Measurements from ENCODE around the gene FCHSD1.

The FCHSD1 gene

GRCh38 chr5:141672841-141673813 lies 21.9 kb upstream of the FCHSD1 start:
- Histone ChIP-seq H3K27me3 (ENCODE audit: control insufficient read depth in 1 of 2, insufficient read depth in 2 of 2, low read length in 2 of 2) (no peaks in the 10 kb centered on the region), H3K27ac (ENCODE audit: low read length) (no peak overlapping the region), H3K9me3 (ENCODE audit: control insufficient read depth in 2 of 2, low read length in 2 of 2) (no peaks in the 10 kb centered on the region)

GRCh38 chr5:141672071-141672840 lies 21.0 kb upstream of the FCHSD1 start:
- Histone ChIP-seq H3K4me3 (ENCODE audit: low read length in 2 of 2) (no peak overlapping the region), H3K4me1 (ENCODE audit: control insufficient read depth, insufficient read depth, low read length) (no peaks in the 10 kb centered on the region), H3K9ac (ENCODE audit: low read length in 2 of 2) (no peak overlapping the region), H3K27ac (ENCODE audit: low read length) (no peak overlapping the region), H3K36me3 (ENCODE audit: control insufficient read depth in 2 of 2, insufficient read depth in 2 of 2, low read length in 2 of 2) (no peaks in the 10 kb centered on the region), H3K9me3 (ENCODE audit: control insufficient read depth in 2 of 2, low read length in 2 of 2) (no peaks in the 10 kb centered on the region), H3K27me3 (ENCODE audit: control insufficient read depth in 1 of 2, insufficient read depth in 2 of 2, low read length in 2 of 2) (no peaks in the 10 kb centered on the region)

More at GRCh38 chr5:141672841-141673813, 21.9 kb upstream of the FCHSD1 start:
- Histone ChIP-seq H3K4me3 (ENCODE audit: low read length in 2 of 2) (no peak overlapping the region), H3K4me1 (ENCODE audit: control insufficient read depth, insufficient read depth, low read length) (no peaks in the 10 kb centered on the region), H3K9ac (ENCODE audit: low read length in 2 of 2) (no peak overlapping the region), H3K36me3 (ENCODE audit: control insufficient read depth in 2 of 2, insufficient read depth in 2 of 2, low read length in 2 of 2) (no peaks in the 10 kb centered on the region)

GRCh38 chr5:141669520-141669919 lies 18.3 kb upstream of the FCHSD1 start:
- H3K9me3 ChIP-seq (ENCODE audit: control insufficient read depth in 2 of 2, low read length in 2 of 2), result no peaks in the 10 kb centered on the region
- H3K9ac ChIP-seq (ENCODE audit: low read length in 2 of 2), result no peak overlapping the region
- no peak overlapping the region for H3K4me3 ChIP-seq (ENCODE audit: low read length in 2 of 2)
- no peaks in the 10 kb centered on the region for H3K4me1 ChIP-seq (ENCODE audit: control insufficient read depth, insufficient read depth, low read length)
- no peaks in the 10 kb centered on the region for H3K36me3 ChIP-seq (ENCODE audit: control insufficient read depth in 2 of 2, insufficient read depth in 2 of 2, low read length in 2 of 2)
- no peak overlapping the region for H3K27ac ChIP-seq (ENCODE audit: low read length)
- H3K27me3 ChIP-seq (ENCODE audit: control insufficient read depth in 1 of 2, insufficient read depth in 2 of 2, low read length in 2 of 2), result no peaks in the 10 kb centered on the region

DNA sequence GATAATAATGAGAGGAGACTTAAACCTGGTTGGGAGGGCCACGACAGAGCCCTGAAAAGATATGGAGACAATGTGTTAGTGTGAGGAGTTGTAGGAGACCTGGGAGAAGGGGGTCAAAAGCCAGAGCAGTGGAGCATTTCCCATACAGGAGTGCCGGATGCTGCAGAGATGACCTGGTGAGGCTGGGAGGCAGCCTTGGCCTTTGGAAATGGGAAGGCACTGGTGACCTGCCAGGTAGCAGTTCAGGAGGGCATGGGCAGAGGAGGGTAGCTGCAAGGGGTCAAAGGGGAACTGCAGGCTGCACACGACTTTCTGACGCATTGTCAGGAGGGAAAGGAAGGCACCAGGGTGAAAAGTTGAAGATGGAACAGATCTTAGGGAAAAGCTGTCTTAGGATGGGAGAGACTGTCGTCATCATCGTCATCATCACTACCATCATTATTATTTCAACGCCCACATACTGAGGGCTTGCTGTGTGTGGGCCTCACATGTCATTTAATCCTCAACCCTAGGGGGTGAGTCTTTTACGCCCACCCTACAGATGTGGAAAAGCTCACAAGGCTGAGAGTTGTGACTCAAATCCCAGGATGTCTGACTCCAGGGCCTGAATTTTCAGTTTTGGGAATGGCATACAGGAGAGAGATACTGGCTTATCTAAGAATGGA lies 17.5 kb upstream of the FCHSD1 start:
- Histone ChIP-seq H3K9ac (ENCODE audit: low read length in 2 of 2) (no peak overlapping the region), H3K27me3 (ENCODE audit: control insufficient read depth in 1 of 2, insufficient read depth in 2 of 2, low read length in 2 of 2) (no peaks in the 10 kb centered on the region), H3K27ac (ENCODE audit: low read length) (no peak overlapping the region), H3K4me1 (ENCODE audit: control insufficient read depth, insufficient read depth, low read length) (no peaks in the 10 kb centered on the region), H3K36me3 (ENCODE audit: control insufficient read depth in 2 of 2, insufficient read depth in 2 of 2, low read length in 2 of 2) (no peaks in the 10 kb centered on the region), H3K4me3 (ENCODE audit: low read length in 2 of 2) (no peak overlapping the region), H3K9me3 (ENCODE audit: control insufficient read depth in 2 of 2, low read length in 2 of 2) (no peaks in the 10 kb centered on the region)

- no peaks in the 10 kb centered on the region for H3K9me3 ChIP-seq (ENCODE audit: control insufficient read depth in 2 of 2, low read length in 2 of 2)
- H3K36me3 ChIP-seq (ENCODE audit: control insufficient read depth in 2 of 2, insufficient read depth in 2 of 2, low read length in 2 of 2), result no peaks in the 10 kb centered on the region
- no peak overlapping the region for H3K9ac ChIP-seq (ENCODE audit: low read length in 2 of 2)
- no peaks in the 10 kb centered on the region for H3K4me1 ChIP-seq (ENCODE audit: control insufficient read depth, insufficient read depth, low read length)
- H3K4me3 ChIP-seq (ENCODE audit: low read length in 2 of 2), result no peak overlapping the region
- no peaks in the 10 kb centered on the region for H3K27me3 ChIP-seq (ENCODE audit: control insufficient read depth in 1 of 2, insufficient read depth in 2 of 2, low read length in 2 of 2)
- H3K27ac ChIP-seq (ENCODE audit: low read length), result no peak overlapping the region
These were observed 15.1 kb upstream of the FCHSD1 start for GRCh38 chr5:141665995-141666940.

GRCh38 chr5:141664733-141665461 lies 13.7 kb upstream of the FCHSD1 start:
- Histone ChIP-seq H3K9ac (ENCODE audit: low read length in 2 of 2) (no peak overlapping the region), H3K9me3 (ENCODE audit: control insufficient read depth in 2 of 2, low read length in 2 of 2) (no peaks in the 10 kb centered on the region), H3K27ac (ENCODE audit: low read length) (no peak overlapping the region), H3K27me3 (ENCODE audit: control insufficient read depth in 1 of 2, insufficient read depth in 2 of 2, low read length in 2 of 2) (no peaks in the 10 kb centered on the region), H3K4me3 (ENCODE audit: low read length in 2 of 2) (no peak overlapping the region), H3K4me1 (ENCODE audit: control insufficient read depth, insufficient read depth, low read length) (no peaks in the 10 kb centered on the region), H3K36me3 (ENCODE audit: control insufficient read depth in 2 of 2, insufficient read depth in 2 of 2, low read length in 2 of 2) (no peaks in the 10 kb centered on the region)

DNA sequence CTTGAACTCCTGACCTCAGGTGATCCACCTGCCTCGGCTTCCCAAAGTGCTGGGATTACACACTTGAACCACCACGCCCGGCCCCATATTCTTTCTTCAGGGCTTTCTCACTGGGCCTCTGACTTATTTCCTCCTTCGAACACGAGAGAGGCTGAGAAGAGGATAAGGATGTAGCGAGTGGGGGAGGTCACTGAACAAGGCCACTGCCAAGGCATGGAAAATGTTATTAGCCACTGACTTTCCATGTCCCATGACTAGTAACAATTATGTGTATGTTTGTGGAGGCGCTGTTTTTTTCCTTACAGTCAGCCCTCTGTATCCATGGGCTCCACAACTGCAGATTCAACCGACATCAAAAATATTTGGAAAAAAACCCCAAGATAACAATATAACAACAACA lies 12.3 kb upstream of the FCHSD1 start:
- Histone ChIP-seq H3K4me3 (ENCODE audit: low read length in 2 of 2) (no peak overlapping the region), H3K9me3 (ENCODE audit: control insufficient read depth in 2 of 2, low read length in 2 of 2) (no peaks in the 10 kb centered on the region), H3K4me1 (ENCODE audit: control insufficient read depth, insufficient read depth, low read length) (no peaks in the 10 kb centered on the region), H3K27me3 (ENCODE audit: control insufficient read depth in 1 of 2, insufficient read depth in 2 of 2, low read length in 2 of 2) (no peaks in the 10 kb centered on the region), H3K36me3 (ENCODE audit: control insufficient read depth in 2 of 2, insufficient read depth in 2 of 2, low read length in 2 of 2) (no peaks in the 10 kb centered on the region), H3K27ac (ENCODE audit: low read length) (no peak overlapping the region), H3K9ac (ENCODE audit: low read length in 2 of 2) (no peak overlapping the region)

- Histone ChIP-seq H3K4me3 (ENCODE audit: low read length in 2 of 2) (no peak overlapping the region), H3K36me3 (ENCODE audit: control insufficient read depth in 2 of 2, insufficient read depth in 2 of 2, low read length in 2 of 2) (no peaks in the 10 kb centered on the region), H3K9me3 (ENCODE audit: control insufficient read depth in 2 of 2, low read length in 2 of 2) (no peaks in the 10 kb centered on the region), H3K4me1 (ENCODE audit: control insufficient read depth, insufficient read depth, low read length) (no peaks in the 10 kb centered on the region), H3K27ac (ENCODE audit: low read length) (no peak overlapping the region), H3K27me3 (ENCODE audit: control insufficient read depth in 1 of 2, insufficient read depth in 2 of 2, low read length in 2 of 2) (no peaks in the 10 kb centered on the region), H3K9ac (ENCODE audit: low read length in 2 of 2) (no peak overlapping the region)
These were observed 10.8 kb upstream of the FCHSD1 start for GRCh38 chr5:141662028-141662427.

DNA sequence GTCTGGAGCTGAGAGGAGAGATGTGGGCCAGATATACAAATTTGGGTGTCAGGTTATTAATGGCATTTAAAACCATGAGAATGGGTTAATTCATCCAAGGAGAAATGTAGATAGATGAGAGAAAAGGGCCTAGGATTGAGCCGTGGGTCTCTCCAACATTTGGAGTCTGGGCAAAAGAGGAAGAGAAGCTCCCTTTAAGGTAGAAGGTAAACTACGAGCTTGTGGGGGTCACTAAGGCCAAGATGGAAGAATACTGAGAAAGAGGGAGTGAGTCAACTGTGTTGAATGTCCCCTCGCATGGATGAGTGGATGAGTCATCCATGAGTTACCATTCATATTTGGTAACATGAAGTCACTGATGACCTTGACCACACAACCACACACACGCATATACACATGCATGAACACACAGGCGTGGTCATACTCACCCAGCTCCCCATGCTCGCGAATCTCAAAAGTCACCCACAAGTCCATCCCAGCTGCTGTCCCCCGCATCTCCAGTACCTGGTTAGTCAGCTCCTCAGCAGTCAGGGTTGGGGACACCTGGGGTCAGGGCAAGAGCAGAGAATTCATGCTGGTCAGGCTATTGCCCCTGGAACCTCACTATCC lies 6.8 kb upstream of the FCHSD1 start:
- no peaks in the 10 kb centered on the region for H3K9me3 ChIP-seq (ENCODE audit: control insufficient read depth in 2 of 2, low read length in 2 of 2)
- no peak overlapping the region for H3K9ac ChIP-seq (ENCODE audit: low read length in 2 of 2)
- no peaks in the 10 kb centered on the region for H3K27me3 ChIP-seq (ENCODE audit: control insufficient read depth in 1 of 2, insufficient read depth in 2 of 2, low read length in 2 of 2)
- H3K27ac ChIP-seq (ENCODE audit: low read length), result no peak overlapping the region
- no peaks in the 10 kb centered on the region for H3K36me3 ChIP-seq (ENCODE audit: control insufficient read depth in 2 of 2, insufficient read depth in 2 of 2, low read length in 2 of 2)
- no peaks in the 10 kb centered on the region for H3K4me1 ChIP-seq (ENCODE audit: control insufficient read depth, insufficient read depth, low read length)
- H3K4me3 ChIP-seq (ENCODE audit: low read length in 2 of 2), result no peak overlapping the region
